ENCODE results near the gene CAPZA1. TPM values are rescaled to one million over a fixed set of nuclear protein-coding genes. Genes with fewer than 3 reads are reported as not detected.

CAPZA1 gene
- total and polyA plus RNA-seq, 2 of the 8 experiments (the other 6 are each of a cell fraction or from before 2014, with no cell fraction given) = 48.9 to 107 TPM

- TF ChIP-seq RNF2 (IDR thresholded peaks at IDR 0.05; ENCODE audit: borderline replicate concordance, low read depth, low read length, missing control alignments, poor library complexity, severe bottlenecking) (no peak), SIX5 (IDR thresholded peaks at IDR 0.05; ENCODE audit: low read depth, low read length) (no peak), YY1 (IDR thresholded peaks at IDR 0.05; ENCODE audit: low read depth, low read length) (no peak), GABPA (IDR thresholded peaks at IDR 0.05; ENCODE audit: borderline replicate concordance, insufficient read depth, low read length) (no peak)
Observed at GRCh38 chr1:112689842-112690237, 70.2 kb downstream of the CAPZA1 start (continued).
